ENCODE data around the gene ZCCHC3. TPM values are rescaled to one million over a fixed set of nuclear protein-coding genes. Genes with fewer than 3 reads are reported as not detected.
"Not testable (repeated sequence)": the region's sequence is repeated elsewhere in the genome, so short reads cannot be mapped to it uniquely, and the experiment has no call there.

The ZCCHC3 gene, protein sequence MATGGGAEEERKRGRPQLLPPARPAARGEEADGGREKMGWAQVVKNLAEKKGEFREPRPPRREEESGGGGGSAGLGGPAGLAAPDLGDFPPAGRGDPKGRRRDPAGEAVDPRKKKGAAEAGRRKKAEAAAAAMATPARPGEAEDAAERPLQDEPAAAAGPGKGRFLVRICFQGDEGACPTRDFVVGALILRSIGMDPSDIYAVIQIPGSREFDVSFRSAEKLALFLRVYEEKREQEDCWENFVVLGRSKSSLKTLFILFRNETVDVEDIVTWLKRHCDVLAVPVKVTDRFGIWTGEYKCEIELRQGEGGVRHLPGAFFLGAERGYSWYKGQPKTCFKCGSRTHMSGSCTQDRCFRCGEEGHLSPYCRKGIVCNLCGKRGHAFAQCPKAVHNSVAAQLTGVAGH
- total RNA-seq, result 6.2 TPM

DNA sequence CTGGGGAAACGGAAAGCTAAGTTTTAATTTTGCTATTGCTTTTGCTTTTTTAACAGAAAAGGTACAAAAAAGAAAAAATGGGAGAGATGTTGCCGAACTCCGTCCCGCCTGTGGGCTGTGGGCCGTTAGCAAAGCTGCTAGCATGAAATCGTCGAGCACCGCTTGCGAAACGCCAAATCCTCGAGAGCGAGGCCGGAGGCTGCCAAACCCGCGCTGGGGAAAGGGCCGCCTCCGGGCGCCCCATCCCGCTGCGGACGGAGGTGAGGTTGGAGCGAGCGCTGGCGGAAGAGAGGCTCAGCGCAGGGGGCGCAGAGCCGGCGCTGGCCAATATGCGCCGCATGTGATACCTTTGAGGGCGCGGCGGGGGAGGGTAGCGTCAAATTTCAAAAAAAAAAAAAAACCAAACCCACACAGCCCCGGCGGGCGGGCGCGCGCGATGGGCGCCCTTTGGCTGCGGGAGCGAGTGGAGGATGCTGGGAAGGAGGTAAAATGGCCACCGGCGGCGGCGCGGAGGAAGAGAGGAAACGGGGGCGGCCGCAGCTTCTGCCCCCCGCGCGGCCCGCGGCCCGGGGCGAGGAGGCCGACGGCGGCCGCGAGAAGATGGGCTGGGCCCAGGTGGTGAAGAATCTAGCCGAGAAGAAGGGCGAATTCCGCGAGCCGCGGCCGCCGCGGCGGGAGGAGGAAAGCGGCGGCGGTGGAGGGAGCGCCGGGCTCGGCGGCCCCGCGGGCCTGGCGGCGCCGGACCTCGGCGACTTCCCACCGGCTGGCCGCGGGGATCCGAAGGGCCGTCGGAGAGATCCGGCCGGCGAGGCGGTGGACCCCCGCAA lies at the start of gene ZCCHC3:
TSS of gene ZCCHC3 (plus strand) at position 473 of the 827 bp plus-strand sequence. CDS start at position 490, 17 bp downstream.
- peak; percentile 79 for ATAC-seq

DNA sequence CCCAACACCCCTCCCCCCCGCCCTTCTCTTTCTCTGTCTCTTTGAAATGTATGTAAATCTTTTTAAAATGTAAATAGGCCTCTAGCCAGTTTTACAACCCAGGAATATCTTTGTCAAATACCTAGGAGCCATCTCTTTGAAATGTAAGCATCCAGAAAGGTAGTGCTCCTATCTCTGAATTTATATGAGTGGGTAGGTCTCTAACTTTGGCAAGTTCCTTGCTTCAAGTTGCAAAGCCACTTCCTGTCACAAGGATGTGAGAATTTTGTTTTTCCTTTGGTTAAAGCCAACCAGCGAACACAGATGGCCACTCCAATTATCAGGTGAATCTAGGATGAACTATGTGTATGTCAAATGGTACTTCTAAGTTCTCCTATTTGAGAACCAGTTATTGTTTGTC lies 46.0 kb upstream of the ZCCHC3 start:
- ATAC-seq, result no peak

DNA sequence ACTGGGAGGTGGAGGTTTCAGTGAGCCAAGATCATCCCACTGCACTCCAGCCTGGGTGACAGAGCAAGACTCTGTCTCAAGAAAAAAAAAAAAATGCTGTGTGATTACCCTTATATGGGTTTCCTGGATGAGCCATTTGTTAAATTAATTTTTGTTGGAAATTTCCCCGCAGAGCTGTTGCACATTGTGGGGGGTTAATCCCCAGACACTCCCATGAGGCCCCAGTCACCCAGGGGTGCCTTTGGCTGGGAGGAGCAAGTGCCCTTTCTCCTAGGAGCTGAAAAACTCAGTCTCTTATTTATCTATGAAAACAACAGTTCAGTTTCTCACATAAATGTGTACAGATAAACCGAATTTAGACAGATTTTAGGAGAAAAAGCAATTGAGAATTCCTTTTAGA lies 44.6 kb upstream of the ZCCHC3 start:
- ATAC-seq, result no peak

DNA sequence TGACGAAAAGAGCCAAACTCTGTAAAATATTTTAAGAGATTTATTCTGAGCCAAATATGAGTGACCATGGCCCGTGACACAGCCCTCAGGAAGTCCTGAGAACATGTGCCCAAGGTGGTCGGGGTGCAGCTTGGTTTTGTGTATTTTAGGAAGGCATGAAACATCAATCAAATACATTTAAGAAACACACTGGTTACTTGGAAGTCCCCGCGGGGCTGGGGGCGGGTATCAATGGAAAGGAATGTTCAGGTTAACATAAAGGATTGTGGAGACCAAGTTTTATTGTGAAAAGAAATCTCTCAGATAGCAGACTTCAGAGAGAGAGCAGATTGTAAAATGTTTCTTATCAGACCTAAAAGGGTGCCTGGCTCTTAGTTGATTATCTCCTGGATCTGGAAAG lies 43.9 kb upstream of the ZCCHC3 start:
- not testable (repeated sequence) for ATAC-seq

DNA sequence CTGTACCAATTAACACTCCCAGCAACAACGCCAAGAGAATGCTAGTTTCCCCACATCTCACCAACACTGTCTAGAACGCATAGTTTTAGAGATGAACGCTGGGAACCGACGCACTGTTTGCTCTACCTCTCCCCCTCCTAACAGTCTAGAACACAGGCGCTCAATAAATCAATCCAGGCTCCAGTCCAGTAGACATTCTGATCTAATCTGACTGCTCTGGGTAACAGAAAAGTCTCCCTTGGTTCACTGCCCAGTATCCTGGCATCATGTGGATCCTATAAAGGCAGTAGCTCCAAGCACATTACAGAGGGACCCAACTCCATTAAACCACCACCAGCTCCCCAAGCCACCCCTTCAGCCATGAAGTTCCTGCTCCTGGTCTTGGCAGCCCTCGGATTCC lies 40.0 kb upstream of the ZCCHC3 start, which contains the start of gene DEFB132:
TSS of gene DEFB132 (plus strand) at position 306 of the 400 bp plus-strand sequence. CDS start at position 361, 55 bp downstream.
- ATAC-seq, result no peak

DNA sequence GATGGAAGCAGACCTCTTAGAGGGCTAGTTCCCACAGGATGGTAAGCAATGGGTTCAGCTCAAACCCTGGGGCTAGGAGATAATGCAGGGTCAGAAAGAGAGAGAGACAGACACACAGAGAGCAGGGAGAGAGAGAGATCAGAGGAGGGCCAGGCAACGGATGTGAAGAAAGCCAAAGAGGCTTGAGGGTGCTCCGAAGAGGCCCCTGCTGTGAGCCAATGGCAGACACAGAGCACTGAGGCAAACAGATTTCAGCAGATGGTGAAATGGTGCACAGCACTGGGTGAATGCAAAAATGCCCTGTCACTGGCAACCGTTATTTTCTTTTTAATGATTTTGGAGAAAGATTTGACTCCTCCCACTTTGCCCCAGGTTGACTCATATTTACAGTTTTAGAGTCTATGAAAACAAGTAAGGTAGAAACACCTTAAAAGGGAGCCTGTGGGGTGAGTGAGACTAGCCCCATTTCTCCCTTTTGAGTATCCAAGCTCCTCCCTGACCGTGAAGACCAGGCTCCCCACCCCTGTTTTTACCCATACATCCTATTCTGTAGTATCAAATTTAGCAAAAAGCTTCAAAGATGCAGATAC lies 39.0 kb upstream of the ZCCHC3 start:
- no peak for ATAC-seq

DNA sequence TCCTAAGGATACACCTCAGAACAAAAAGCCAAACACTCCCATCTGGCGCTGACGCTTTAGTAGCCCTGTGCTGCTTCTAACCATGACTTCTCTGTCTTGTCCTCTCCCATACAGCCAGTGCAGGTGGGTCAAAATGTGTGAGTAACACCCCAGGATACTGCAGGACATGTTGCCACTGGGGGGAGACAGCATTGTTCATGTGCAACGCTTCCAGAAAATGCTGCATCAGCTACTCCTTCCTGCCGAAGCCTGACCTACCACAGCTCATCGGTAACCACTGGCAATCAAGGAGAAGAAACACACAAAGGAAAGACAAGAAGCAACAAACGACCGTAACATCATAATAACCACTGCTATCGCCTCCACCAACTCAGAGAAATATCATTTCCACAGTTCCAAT lies 38.4 kb upstream of the ZCCHC3 start:
- ATAC-seq, result no peak

DNA sequence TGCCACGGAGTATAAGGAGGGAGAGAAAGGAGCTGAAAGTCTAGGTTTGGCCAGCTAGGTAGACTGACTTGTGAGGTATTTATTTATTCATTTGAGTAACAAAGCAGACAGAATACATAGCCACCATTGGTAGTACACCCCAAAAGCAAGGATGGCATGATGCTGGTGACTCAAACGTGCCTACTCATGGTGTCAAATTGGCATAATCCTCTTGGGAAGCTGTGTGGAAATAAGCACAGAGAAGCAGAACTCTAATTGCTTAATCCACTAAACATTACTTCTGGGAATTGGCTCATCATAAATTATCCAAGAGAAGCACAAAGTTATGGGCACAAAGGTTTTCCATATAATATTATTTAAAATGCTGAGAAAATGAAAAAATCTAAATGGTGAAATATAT lies 37.4 kb upstream of the ZCCHC3 start:
- no peak for ATAC-seq

DNA sequence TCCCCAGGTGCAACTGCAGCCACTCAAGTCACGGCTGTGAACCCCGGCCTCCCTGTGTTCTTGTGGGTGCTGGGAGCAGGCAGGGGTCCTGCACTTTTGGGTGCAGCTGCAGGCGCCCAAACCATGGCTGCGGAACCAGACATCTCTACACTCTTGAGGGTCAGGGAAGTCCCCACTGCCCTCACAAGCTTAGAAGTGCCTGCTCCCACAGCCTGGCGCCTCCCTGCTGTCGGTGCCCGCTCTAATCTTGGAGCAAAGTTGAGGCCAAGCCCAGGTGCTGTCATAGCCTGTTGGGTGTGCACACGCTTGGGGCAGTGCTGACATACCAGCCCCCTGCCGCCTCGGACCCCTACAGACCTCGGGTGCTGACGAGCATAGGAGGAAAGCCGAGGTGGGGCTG lies 33.7 kb upstream of the ZCCHC3 start:
- ATAC-seq, result no peak

DNA sequence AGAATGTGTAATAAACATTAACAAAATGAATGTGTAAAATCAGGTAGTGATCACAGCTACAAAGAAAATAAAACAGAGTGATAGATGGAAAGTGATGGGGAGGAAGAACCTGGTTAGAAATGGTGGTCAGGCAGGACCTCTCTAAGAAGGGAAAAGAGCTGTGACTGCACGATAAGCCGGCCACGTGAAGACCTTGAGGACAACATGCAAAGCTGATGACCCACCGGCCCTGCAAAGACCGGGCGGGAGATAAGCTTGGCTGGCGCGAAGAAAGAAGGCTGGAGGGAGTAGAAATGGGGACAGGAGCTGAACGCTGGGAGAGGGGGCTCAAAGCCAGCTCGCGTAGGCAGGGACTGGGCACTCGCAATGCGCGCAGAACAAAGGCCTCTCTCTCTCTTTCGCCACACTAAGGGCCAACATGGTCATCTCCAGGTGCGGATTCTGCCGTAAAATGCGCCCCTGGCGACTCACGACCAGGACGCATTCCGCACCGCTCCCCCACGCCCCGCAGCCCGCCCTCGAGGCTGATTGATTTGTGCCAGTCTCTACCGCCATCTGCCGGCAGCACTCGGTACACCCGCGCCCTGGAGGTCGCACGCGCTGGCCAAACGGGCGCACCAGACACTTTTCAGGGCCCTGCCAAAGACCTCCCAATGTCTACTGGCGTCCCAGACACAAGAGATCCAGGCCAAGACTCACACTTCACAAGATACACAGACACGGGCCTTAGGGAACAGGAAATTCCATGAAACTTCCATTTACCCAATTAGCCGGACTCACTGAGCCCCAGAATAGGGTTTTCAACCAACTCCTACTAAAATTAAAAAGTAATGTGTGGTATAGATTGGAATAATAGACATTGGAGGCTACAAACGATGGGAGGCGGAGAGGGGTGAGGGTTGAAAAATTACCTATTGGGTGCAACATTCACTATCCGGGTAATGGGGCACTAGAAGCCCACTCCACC lies 30.5 kb upstream of the ZCCHC3 start:
- ATAC-seq, result peak; percentile 92

DNA sequence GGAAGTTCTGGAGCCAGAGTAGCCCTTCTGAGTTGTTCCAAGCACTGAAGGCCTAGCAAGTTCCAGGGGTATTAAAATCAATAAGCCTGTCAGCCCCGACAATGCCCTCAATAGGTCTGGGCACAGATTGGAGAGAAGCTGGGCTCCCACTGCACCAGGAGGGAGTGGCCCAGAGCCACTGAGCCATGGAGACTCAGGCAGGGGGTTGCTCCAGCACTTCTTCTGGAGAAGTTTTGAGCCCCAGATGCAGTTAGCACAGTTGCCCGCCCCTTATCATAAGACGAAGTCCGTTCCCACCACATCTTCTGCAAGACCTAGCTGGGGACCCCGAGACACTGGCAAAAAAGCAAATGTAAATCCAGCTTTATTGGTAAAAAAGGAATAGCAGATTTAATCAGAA lies 26.9 kb upstream of the ZCCHC3 start:
- no peak for ATAC-seq

DNA sequence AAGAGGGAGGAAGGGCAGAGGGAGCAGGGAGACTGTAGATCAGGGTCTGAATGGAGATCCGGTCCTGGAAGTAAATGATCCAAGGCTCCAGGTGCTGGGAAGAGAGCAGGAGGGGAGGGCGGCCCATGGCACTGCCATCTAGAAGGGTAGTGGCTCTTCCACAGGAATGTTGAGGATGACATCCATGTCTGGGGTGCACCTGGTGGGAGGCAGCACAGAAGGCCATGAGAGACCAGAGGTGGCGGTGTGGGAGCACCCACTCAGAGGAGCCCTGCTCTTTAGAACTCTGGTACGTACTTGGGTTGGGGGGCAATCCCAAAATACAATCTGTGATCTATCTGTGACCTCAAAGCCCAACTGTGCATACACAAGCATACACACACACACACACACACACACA lies 26.3 kb upstream of the ZCCHC3 start:
- ATAC-seq, result no peak

DNA sequence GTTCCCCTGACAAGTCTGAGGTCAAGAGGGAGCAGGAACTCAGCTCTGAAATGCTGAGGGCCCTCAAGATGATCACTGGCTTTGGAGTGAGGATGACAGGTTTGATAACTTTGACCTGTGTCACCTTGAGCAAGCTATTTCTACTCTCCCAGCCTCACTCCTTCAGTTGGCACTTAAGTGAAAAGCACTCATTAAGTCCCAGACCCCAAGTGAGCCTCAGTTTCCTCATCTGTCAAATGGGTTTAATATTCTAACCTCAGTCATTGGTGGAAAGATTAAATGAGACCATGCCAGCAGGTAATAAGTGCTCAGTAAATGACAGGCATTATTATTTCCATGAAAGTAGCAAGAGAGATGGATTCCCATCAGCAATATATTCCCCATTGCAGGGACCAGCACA lies 25.8 kb upstream of the ZCCHC3 start:
- no peak for ATAC-seq

DNA sequence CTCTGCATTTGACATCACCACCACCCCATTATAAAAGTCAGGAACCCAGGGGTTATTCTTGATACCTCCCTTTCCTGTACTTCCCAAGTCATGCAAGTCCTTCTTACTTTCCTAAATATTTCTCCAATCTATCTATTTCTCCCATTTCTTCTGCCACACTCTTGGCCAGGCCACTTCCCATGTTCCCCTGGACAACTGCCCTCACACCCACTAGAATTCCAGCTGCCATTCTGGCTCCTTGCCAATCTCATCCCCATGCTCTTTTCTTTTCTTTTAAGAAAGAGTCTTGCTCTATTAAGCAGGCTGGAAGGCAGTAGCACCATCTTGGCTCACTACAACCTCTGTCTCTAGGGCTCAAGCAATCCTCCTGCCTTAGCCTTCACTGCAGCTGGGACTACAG lies 24.7 kb upstream of the ZCCHC3 start:
- no peak for ATAC-seq

DNA sequence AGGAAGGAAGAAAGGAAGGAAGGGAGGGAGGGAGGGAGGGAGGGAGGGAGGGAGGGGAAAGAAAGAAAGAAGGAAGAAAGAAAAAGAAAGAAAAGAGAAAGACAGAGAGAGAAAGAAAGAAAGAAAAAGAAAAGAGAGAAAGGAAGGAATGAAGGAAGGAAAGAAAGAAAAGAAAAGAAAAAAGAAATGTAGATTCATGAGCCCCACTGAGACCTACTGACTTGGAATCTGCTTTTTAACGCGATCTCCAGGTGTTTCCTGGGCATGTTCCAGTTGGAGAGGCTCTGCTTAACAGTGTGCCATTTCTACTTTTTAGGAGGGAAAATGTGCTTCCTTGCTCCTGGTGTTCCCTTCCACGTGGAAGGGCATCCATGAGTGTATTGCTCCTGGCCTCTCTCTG lies 23.5 kb upstream of the ZCCHC3 start:
- no peak for ATAC-seq

DNA sequence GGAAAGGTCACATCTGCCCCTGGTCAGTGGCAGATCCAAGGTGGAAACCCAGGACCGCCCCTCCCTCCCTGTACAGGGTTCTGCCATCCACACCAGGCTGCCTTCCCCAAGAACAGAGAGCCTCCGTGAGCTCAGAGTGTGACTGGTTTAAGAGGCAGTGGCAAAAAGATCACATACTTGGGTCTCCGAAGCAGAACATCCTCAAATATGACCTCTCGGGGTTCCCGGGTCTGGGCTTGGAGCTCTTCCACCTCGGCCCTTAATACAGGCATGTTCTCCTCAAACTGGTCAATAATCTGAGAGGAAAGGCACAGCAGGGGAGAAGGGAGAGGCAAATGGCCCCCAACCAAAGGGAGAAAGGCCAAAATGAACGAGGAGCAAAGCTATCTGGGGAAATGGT lies 21.6 kb upstream of the ZCCHC3 start:
- no peak for ATAC-seq

DNA sequence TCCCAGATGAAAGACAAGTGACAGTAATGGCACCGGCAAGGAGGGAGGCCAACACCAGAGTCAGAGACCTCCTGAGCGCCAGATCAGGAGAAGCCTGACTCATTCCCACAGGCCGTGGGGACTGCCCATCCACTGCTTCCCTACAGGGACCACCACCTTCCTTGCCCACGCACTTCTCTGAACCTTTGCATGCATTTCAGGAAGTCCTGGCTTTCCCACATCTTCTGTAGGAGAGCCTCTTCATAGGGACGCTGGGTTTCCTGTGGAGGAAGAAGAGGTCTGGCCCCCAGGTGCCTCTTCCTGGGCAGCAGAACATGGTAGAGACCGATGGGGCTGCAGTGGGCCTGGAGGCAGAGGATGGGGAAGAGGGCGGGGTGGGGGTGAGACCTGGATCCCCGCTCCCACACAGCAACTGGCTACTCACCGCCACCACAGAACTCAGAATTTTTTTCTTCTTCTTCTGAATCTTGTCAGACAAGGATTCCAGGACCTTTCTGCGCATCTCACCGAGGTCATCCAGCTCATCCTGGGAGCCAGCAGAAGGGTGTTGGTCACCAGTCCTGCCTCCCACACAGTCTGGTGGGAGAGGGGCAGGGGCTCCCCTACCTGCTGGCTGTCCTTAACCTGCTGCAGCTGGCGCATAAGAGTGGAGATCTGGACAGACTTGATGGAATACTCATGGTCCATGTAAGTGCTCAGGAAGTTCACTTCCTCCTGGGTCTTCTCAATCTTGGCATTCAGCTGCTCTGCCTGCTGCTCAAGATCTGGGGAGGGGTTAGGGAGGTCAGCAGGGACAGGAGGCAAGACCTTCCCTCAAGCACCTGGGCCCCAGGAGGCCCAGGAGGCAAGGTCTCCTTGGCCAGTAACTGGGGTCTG lies 20.5 kb upstream of the ZCCHC3 start:
- no peak for ATAC-seq

DNA sequence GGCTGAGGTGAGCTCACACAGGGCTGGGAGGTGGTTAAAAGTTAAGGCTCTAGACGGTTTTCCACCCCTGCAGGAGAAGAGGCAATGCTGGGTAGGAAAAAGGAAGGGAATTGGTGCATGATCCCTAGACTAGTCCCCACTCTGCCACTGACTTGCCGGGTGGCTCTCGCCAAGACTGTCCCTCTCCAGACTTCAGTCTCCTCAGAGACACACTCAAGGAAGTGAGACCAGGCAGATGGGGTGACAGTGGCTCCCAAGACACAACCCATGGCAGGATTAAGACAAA lies 19.9 kb upstream of the ZCCHC3 start:
- no peak for ATAC-seq

DNA sequence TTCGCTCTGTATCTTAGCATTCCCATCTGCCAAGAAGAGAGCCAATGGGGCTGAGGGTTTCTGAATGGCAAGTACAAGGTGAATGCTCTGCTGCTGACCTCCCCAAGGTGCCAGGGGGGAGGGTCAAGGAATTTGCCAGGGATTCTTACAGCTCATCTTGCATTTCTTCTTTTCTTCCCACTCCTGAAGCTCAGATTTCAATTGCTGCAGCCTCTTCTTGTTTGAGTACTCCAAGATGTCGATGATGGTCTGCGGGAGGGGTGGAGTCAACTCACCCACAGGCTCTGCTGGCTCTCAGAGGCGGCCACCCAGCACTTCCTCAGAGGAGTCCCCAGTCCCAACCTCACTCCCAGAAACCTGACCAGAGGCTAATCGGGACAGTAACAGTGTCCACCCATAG lies 19.2 kb upstream of the ZCCHC3 start:
- ATAC-seq, result no peak

DNA sequence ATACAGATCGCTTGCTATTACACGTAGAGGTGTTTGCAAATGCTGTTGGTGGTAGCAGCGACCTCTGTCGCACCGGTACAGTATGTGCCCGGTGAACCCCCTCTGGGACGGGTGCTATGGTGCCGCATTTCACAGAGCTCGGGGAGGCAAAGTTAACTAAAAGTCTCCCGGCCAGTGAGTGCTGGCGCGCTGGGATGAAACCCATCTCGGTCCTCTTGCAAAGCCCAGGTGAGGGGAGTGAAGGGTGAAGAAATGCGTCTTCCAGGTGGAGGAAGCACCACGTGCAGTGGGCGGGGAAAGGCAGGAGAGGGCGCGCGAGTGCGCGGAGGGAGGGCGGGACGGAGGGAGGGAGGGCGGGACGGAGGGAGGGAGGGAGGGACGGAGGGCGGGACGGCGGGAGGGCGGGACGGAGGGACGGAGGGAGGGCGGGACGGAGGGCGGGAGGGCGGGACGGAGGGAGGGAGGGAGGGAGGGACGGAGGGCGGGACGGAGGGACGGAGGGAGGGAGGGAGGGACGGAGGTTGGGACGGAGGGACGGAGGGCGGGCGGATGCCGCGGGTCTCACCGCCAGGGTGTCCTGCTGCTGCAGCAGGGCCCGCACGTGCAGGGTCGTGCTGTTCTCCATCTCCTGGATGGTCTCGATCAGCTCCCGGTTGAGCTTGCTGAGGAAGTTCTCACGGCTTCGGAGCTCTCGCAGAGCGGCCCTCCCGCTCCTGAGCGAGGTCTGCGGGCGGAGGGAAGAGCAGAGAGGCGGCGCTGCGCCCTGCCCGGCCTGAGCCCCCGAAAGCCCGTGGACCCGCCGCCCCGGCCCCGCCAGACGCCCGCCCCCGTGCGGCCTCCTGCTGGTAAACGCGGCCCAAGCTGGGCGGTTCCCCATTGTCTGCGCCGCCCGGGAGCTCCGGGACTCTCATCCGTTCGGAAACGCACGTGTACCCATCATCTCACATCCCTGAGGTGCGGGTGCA lies 18.5 kb upstream of the ZCCHC3 start:
- no peak for ATAC-seq

All from esophagus mucosa (tissue), 1 donor.